ENCODE data around the gene CDK13.
"Not testable (repeated sequence)": the region's sequence is repeated elsewhere in the genome, so short reads cannot be mapped to it uniquely, and the experiment has no call there.

Gene CDK13

DNA sequence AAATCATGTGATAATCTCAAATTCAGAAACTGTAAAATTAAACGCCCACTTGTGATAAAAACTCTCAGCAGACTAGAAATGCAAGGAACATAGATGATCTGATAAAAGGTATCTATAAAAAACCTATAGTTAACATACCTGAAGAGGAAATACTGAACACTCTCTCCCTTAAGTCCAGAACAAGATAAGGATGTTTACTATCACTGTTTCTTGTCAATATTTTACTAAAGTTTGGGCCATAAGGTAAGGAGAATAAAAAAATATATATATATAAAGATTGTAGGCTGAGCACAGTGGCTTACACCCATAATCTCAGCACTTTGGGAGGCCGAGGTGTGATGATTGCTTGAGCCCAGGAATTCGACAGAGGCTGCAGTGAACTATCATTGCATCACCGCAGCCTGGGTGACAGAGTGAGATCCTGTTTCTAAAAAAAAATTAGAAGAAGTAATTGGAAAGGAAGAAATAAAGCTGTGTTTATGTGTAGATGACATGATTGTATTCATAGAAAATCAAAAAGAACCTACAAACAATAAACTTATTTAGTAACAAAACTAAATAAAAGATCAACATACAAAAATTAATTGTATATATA is 155.9 kb downstream of the CDK13 start:
- DNase-seq = no peak

DNA sequence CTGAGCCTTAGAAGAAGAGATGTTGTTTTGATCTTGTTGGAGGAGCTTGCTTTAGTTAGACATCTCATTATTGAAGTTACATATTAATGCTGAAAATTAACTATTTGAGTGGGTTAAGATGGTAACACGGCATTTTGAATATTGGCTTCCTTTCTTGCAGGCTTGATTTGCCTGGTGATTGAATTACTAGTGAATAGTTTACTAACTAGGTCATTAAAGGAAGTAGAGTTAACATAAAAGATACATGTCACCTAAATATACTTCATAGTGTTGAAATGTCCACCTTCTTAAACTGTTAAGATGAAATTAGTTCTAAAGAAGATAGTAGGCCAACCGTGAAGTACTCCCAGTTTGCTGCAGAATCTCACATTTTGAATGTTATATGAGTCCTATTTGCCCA is 165.9 kb downstream of the CDK13 start:
- no peak for DNase-seq

DNA sequence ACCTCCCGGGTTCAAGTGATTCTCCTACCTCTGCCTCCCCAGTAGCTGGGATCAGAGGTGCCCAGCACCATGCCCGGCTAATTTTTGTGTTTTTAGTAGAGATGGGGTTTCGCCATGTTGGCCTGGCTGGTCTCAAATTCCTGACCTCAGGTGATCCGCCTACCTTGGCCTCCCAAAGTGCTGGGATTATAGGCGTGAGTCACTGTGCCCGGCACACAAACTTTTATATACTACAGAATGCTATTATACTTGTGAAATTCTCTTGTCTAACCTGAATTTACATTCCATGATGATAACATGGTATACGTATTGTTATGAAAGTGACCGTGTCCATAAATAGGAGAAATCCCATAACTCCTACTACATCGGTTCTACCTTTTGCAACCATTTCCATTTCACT is 167.1 kb downstream of the CDK13 start:
- DNase-seq = not testable (repeated sequence)

DNA sequence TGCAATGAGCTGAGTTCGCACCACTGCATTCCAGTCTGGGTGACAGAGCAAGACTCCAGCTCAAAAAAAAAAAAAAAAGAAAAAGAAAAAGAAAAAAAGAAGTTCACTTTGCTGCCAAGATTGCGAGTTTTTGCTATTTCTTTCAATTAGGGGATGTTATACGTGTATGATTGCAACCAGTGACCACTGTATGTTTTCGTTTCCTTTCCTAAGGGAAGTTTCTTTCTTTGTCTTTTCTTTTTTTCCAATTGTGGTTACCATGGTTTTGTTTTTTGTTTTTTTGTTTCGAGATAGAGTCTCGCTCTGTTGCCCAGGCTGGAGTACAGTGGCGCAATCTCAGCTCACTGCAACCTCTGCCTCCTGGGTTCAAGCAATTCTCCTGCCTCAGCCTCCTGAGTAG is 168.1 kb downstream of the CDK13 start:
- not testable (repeated sequence) for DNase-seq

DNA sequence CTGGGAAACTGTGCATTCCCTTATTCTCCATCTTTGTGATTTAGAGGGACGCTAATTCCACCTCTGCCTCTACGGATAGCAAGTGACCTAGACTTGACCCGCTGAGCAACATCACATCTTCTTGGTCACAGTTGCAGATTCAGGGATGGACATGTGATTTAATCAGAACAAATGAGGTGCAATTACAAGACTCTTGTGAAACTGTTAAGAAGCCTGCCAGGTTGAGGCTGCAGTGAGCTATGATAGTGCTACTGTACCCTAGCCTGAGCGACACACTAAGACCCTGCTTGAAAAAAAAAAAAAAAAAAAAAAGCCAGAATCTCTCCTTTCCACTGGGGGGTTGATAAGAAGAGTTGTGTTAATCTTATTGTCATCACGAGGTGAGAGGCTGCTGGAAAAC is 170.0 kb downstream of the CDK13 start:
- DNase-seq = no peak

DNA sequence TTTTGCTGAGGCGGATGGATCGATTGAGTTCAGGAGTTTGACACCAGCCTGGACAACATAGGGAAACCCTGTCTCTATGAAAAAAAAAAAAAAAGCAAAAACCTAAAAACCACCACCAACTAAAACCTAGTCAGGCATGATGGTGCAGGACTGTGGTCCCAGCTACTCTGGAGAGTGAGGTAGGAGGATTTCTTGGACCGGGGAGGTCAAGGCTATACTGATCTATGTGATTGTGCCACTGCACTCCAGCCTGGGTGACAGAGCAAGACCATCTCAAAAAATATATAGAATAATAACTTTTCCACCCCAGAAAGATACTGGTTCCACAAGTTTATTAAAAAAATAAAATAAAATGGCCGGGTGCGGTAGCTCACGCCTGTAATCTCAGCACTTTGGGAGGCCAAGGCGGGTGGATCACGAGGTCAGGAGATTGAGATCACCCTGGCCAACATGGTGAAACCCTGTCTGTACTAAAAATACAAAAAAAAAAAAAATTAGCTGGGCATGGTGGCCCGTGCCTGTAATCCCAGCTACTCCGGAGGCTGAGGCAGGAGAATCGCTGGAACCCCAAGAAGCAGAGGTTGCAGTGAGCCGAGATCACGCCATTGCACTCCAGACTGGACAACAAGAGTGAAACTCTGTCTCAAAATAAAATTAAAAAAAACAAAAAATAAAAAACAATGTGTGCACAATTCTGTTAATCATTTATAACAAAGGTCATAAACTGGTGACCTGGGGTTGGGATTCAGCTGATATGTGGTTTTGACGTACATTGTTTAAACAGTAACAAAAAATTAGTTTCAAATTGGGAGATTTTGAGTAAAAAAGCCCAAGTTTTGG is 172.3 kb downstream of the CDK13 start:
- not testable (repeated sequence) for DNase-seq

DNA sequence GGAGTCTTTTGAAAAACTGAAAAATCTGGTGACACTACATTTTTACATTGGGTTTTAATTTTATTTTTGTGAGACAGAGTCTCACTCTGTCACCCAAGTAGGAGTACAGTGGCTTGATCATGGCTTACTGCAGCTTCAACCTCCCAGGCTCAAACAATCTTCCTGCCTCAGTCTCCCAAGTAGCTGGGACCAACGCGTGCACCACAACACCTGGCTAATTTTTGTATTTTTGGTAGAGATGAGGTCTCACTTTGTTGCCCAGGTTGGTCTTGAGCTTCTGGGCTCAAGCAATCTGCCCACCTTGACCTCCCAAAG is 172.8 kb downstream of the CDK13 start:
- DNase-seq = no peak

DNA sequence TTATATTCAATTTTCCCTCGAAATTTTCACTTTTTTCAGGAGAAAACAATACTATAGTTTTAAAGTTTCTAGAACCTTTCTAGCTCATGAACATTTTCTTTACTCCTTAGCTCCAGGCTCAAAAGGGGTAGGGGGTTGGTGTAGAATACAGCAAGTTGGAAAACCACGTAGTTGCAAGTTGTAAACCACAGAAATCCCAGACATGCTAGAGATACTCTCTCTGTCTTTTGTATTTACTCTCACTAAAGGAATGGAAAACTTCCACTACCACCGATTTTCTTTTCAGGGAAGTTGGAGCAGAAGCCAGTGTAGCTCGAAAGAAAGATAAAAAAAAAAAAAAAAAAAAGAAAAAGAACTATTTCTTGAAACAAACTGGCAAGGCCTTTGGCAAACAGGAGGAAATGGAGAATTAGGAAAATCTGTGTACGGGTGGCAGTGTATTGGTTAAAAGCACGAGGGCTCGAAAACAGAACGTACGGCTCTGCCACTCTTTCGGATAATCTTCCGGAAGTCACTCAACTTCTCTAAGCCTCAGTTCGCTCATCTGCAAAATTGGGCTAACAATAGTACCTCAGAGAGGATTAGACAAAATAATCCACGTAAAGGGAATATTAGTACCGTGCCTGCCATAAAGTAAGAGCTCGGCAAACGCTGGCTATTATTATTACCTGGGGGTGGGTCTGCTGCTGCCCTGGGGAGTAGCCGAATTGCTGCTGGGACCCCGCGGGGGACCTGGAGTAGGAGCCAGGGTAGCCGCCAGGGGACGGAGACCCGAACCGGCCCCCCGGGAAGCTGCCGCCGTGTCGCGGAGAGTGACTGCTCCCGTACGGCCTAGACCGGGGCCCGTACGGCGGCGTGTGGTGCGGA is 183.7 kb downstream of the CDK13 start:
- DNase-seq = peak; percentile 63

DNA sequence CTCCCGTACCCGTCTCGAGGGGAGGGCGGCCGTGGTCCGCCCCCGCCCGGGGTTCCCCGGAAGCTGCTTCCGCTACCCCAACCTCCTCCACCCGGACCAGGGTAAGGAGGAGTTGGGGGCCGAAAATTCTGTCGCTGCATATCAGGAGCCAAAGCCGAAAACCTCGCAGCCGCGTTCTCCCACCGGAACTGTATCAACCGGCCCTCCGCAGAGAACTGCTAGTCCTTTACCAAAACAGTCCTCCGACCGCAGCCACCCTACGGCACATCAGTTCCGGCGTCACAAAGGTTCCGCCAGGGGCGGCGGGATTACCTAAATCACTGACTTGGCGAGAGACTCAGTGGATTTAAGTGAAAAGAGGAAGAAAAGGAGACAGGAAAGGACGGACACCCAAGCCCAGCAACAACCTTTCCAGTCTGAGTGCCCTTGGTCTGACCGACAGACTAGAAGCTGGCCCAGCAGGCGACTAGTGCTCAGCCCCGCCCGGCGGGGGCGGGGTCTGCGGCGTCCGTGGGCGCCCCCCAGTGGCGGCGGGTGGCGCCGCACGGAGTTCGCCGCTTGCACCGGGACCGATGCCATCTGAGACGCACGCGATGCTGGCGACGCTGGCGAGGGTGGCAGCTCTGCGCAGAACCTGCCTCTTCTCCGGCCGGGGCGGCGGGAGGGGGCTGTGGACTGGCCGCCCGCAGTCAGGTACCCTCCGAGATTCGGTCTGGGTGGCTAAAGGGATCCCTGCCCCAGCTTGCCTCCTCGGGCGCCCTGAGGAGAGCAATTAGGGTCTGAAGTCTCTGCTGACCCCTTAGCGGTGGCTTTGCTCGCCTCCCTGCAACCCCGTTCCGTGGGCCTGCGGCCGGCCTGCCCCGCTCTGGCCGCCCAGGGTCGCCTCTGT is 184.6 kb downstream of the CDK13 start, which contains the start of the genes MPLKIP and SUGCT:
Gene MPLKIP, minus strand, starts transcription at position 195 of the 889 bp plus-strand sequence. Its CDS starts 55 bp downstream, at position 140.
Gene SUGCT, plus strand, starts transcription at position 578 of the 889 bp plus-strand sequence.
- DNase-seq = peak; percentile 93

DNA sequence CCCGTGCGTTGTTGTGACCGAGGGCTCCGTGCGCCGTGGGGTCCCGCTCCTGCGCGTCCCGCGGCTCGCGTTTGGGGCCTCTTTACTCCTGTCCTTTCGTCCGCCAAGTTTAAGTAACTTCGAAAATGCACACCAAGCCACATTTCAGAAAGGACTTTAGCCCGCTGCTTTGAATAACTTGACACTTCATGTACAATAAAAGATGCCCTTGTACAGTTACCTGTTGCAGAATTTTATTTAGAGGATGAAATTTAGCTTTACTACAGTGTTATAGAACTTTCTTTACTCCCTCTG is 185.2 kb downstream of the CDK13 start:
- peak; percentile 27 for DNase-seq

DNA sequence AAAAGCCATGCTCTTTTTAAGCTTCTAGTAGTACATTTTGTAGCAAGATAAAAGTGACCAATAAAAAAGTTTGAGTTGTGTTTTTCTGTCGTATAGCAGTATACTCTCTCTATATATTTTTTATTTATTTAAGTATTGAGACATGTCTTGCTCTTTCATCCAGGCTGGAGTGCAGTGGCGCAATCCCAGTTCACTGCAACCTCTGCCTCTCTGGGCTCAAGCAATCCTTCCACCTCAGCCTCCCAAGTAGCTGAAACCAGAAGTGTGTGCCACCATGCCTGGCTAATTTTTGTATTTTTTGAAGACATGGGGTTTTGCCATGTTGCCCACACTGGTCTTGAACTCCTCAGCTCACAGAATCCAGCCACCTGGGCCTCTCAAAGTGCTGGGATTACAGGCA is 187.5 kb downstream of the CDK13 start:
- no peak for DNase-seq

DNA sequence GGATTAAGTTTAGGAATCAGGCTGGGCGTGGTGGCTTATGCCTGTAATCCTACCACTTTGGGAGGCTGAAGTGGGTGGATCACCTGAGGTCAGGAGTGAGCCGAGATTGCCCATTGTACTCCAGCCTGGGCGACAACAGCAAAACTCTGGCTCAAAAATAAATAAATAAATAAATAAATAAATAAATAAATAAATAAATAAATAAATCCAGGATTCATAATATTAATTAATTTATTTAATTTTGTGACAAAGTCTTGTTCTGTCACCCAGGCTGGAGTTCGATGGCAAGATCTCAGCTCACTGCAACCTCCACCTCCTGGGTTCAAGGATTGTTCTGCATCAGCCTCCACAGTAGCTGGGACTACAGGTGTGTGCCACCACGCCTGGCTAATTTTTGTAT is 188.9 kb downstream of the CDK13 start:
- DNase-seq = no peak

DNA sequence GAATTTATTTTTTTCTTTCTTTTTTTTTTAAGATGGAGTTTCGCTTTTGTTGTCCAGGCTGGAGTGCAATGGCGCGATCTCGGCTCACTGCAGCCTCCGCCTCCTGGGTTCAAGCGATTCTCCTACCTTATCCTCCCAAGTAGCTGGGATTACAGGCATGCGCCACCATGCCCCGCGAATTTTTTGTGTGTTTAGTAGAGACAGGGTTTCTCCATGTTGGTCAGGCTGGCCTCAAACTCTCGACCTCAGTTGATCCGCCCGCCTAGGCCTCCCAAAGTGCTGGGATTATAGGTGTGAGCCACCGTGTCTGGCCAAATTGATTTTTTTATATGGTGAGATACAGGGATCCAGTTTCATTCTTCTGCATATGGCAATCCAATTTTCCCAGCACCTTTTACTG is 189.8 kb downstream of the CDK13 start:
- not testable (repeated sequence) for DNase-seq

DNA sequence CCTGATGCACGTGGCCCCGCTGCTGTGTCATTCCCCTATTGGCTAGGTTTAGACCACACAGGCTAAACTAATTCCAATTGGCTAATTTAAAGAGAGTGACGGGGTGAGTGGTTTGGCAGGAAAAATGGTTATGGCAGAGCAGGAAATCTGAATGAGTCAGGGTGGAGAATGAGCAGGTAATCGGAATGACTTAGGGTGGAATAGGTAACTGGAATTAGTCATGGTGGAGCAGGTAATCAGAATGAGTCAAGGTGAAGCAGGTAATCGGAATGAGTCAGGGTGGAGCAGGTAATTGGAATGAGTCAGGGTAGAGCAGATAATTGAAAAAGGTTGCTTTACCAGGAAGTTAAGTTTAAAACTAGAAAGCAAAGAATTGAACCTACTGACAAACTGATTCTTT is 191.9 kb downstream of the CDK13 start:
- DNase-seq = not testable (repeated sequence)

DNA sequence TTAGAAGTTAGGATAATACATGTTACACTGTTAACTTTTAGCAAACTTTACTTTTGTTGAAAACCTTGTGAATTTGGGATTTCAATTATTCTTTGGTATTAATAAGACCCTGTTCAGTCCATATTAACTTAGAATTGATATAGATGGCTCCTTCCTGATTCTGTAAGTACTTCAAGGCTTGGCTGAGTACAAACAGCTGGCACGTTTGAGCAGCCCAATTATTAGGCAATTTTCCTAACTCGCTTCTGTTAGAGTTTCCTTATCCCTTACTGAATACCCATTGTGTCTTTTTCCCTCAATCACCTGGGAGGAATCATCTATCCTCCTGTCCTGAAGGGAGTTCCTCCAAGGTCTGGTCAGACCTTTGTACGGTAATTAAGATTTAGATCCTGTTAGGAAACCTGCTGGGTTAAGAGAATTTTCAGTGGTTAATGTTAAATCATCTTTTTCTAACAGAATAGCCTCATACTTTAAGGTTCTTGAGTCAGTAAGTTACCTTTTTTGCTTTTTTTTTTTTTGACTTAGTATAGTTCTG is 195.6 kb downstream of the CDK13 start:
- DNase-seq = not testable (repeated sequence)

DNA sequence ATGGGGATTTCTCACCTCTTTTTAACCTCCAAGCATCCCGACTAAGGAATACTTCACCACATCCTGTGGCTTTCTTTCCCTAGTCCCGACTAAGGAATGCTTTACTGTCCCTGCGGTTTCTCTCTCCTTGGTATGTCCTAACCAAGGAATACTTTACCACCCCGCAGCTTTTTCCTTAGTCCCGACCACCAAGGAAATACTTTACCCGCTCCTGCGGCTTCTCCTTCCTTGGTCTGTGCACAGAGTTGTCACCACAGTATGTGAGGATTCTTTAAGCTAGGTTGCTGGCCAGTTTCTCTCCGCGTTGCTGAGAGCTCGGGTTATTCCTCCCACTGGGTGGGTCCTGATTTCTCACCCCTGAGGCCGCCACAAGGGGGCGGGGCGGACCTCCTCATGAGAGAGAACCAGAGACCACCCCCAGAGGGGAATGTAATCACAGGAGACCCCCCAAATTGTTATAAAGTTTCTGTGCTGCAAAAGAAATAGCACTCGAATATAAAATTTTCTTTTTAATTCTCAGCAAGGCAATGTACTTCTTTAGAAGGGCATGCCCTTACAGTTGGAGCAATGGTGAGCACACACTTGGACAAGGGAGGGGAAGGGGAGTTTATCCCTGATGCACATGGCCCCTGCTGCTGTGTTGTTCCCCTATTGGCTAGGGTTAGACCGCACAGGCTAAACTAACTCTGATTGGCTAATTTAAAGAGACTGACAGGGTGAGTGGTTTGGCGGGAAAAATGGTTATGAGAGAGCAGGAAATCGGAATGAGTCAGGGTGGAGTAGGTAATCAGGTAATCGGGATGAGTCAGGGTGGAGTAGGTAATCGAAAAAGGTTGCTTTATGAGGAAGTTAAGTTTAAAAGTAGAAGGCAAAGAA is 197.6 kb downstream of the CDK13 start:
- DNase-seq = no peak

DNA sequence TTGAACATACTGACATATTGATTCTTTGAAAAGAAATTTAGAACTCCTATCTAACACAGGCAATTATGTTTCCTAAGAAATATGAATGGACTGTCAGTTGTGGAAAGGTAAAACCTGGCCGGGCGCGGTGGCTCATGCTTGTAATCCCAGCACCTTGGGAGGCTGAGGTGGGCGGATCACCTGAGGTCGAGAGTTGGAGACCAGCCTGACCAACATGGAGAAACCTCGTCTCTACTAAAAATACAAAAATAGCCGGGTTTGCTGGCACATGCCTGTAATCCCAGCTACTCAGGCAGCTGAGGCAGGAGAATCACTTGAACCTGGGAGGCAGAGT is 198.2 kb downstream of the CDK13 start:
- DNase-seq = not testable (repeated sequence)

DNA sequence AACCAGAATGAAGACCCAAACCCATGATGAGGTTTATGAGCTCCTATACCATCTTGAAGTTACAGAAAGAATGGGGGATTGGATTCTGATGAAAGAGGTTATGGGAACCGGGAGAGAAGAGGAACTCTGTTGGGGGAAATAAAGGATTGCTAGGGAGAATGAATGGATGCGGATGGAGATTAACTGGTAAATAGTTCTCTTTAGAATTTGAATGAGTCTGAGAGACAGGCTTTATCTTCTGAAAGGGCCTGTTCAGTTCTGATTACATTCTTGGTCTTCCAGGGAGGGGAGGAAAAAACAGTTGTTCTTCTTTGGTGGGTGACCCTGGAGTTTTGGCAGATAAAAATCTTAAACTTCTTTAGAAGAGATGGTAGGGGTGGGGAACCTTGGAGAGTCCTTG is 198.6 kb downstream of the CDK13 start:
- no peak for DNase-seq
